GM23338 (cell line): ENCODE measurements around the gene S100A5.

ENCODE experiments used
- EZH2 ChIP-seq: fragments of 200-600 bp; sonication (generic); IDR thresholded peaks from one replicate; pipeline ENCODE4 v1.8.0; 2017; ENCODE audit warnings: antibody characterized with exemption, mild to moderate bottlenecking, low read depth; ENCODE audit not compliant: unreplicated experiment
- TF ChIP-seq, protein P1 (sequence below): IDR thresholded peaks from one replicate; pipeline ENCODE4 v1.6.1; 2018; ENCODE audit warnings: antibody characterized with exemption; ENCODE audit not compliant: unreplicated experiment

DNA sequence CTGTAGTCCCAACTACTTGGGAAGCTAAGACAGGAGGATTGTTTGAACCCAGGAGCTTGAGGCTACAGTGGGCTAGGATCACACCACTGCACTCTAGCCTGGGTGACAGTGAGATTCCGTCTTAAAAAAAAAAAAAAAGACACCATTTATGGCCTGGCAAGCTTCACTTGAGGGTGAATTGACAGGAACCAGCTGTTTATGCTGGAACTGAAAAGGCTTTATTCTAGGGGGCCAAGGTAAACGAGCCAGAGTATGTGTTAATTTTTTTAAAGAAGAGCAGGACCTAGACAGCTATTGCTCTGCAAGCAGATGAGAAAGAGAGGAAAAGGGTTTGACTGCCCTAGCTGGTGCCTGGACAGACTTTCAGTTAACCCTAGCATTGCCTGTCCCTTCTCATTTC lies 42.0 kb downstream of the S100A5 start:
- TF ChIP-seq EZH2 = no peak
- TF ChIP-seq, protein P1, sequence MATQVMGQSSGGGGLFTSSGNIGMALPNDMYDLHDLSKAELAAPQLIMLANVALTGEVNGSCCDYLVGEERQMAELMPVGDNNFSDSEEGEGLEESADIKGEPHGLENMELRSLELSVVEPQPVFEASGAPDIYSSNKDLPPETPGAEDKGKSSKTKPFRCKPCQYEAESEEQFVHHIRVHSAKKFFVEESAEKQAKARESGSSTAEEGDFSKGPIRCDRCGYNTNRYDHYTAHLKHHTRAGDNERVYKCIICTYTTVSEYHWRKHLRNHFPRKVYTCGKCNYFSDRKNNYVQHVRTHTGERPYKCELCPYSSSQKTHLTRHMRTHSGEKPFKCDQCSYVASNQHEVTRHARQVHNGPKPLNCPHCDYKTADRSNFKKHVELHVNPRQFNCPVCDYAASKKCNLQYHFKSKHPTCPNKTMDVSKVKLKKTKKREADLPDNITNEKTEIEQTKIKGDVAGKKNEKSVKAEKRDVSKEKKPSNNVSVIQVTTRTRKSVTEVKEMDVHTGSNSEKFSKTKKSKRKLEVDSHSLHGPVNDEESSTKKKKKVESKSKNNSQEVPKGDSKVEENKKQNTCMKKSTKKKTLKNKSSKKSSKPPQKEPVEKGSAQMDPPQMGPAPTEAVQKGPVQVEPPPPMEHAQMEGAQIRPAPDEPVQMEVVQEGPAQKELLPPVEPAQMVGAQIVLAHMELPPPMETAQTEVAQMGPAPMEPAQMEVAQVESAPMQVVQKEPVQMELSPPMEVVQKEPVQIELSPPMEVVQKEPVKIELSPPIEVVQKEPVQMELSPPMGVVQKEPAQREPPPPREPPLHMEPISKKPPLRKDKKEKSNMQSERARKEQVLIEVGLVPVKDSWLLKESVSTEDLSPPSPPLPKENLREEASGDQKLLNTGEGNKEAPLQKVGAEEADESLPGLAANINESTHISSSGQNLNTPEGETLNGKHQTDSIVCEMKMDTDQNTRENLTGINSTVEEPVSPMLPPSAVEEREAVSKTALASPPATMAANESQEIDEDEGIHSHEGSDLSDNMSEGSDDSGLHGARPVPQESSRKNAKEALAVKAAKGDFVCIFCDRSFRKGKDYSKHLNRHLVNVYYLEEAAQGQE = no peak
